Inferior parietal cortex (tissue), 1 donor: Measurements from ENCODE around the gene MYO10.

ENCODE experiments used
- DNase-seq: peaks from one replicate; pipeline ENCODE4 v3.0.0-alpha.2; 2016; ENCODE audit errors: extremely low spot score

The MYO10 gene

GRCh38 chr5:16812448-16812847 lies 123.6 kb downstream of the MYO10 start:
- DNase-seq = no peak

DNA sequence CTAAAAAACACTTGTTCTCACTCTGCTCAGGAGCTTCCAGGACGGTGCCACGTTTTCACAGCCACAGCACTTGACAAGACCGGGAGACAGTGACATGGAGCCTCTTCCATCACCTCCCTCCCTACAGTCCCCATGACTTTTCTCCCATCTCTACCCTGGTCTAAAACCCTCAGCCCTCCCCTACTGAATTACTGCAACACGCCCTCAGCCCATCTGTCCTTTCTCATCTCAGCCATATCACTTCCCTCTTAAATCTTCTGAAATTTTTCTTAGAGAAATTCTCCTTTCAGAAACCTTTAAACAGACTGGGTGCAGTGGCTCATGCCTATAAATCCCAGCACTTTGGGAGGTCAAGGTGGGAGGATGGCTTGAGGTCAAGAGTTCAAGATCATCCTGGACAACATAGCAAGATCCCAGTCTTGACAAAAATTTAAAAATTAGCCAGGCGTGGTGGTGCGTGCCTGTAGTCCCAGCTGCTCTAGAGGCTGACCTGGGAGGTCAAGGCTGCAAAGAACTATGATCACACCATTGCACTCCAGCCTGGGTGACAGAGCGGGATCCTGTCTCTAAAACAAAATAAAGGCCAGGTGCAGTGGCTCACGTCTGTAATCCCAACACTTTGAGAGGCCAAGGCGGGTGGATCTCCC lies 125.8 kb downstream of the MYO10 start:
- no peak for DNase-seq

- DNase-seq = peak; percentile 55
Observed at GRCh38 chr5:16809395-16810207, 126.5 kb downstream of the MYO10 start.

DNA sequence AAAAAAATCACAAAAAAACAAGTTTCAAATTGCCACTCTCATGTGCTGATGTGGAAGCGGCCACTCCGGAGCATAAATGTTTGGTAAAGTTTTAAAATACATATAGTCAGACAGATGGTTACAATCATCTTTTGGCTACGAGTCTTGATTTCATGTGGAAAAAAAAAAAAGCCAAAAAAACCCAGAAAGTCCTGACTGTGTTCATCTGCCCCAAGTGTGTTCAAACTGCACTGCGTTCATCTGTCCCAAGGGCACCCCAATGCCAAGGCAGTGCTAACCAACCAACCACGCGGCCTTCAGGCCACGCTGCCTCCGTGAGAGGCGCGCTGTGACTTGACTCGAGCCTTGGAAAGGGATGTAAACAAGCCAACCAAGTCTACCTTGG lies 127.1 kb downstream of the MYO10 start:
- DNase-seq = no peak

GRCh38 chr5:16808021-16808420 lies 128.1 kb downstream of the MYO10 start:
- no peak for DNase-seq

- no peak for DNase-seq
Observed at GRCh38 chr5:16807547-16807864, 128.6 kb downstream of the MYO10 start.

DNA sequence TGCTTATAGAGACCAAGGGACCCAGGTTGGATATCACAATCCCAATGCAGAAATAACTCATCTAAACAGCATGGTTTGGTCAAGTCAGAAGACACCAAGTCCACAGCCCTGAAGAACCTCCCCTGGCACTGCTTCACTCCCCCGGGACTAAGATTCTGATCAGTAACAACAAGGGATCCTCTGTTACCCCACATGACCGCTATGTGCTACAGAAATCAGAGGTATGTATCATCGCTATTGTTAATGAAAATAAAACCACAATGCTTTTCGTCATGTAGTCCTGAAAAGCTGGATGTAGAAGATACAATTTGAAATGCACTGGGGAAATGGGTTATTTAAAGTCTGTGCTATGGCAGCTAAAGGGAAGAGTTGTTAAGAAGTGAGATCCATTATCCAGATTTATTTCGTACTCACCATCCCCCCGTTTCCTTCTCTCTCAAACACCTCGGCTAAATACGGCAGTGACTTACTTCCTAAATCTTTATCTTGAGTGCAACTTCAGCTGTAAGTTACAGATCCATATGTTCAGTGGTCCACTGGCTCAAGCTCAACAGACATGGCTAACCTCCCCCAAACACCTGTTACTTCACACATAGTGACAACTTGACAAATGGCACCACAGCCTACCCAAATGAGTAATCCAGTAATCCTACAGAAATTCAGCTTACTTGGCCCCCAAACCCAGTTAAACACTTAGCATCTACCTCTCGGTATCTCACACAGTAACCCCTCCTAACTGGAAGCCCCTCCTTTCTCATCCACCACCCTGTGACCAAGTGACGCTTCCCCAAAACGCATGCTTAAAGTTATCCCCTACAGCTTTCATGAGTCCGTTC lies 129.2 kb downstream of the MYO10 start:
- peak; percentile 58 for DNase-seq

GRCh38 chr5:16805486-16805885 lies 130.6 kb downstream of the MYO10 start:
- no peak for DNase-seq

GRCh38 chr5:16803831-16804230 lies 132.3 kb downstream of the MYO10 start:
- no peak for DNase-seq

- no peak for DNase-seq
Observed at GRCh38 chr5:16800477-16800876, 135.6 kb downstream of the MYO10 start.

DNA sequence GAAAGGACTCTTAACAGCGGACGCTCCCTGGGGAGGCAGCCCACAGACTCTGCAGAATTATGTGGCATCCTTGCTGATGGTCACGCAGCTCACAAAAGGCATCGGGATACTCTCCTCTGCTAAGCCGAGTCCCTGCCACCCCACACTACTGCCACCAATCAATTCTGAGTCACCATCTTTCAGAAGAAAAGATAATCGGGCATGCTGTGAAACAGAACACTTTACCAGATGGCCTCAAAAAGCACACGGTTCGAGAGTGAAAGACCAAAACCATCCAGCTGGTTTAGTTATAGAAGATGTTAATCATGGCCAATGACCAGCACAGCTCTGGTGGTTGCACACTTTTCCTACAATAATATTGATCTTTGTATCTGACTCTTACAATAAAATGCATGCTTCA lies 136.3 kb downstream of the MYO10 start:
- no peak for DNase-seq

GRCh38 chr5:16797951-16798350 lies 138.1 kb downstream of the MYO10 start:
- DNase-seq = no peak

DNA sequence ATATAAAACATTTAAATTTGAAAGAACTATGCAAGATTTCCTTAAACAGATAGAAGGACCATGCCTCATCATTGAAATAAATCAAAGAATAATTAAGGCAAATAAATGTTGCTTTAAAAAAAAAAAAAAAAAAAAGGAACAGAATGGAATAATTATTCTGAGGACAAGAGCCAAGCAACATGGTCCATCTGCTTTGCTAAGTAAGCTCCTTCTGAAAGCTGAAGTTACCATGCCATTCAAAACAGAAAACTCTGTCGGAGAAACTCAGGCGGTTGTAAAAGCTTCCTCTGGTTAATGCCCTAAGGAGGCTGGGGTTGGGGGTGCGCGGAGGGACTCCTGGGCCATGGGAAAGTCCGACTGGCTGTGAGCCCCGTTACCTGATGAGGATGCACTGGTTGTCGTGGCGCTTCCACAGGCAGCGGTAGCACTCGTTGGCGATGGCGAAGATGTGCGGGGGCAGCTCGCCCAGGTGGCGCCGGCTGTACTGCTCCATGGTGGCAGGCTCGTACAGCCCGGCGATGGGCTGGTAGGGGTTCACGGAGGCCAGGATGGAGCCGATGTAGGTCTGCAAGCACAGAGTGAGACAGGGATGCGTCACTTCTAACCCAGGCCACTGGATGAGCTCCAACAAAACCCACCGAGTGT lies 141.7 kb downstream of the MYO10 start:
- DNase-seq = no peak

DNA sequence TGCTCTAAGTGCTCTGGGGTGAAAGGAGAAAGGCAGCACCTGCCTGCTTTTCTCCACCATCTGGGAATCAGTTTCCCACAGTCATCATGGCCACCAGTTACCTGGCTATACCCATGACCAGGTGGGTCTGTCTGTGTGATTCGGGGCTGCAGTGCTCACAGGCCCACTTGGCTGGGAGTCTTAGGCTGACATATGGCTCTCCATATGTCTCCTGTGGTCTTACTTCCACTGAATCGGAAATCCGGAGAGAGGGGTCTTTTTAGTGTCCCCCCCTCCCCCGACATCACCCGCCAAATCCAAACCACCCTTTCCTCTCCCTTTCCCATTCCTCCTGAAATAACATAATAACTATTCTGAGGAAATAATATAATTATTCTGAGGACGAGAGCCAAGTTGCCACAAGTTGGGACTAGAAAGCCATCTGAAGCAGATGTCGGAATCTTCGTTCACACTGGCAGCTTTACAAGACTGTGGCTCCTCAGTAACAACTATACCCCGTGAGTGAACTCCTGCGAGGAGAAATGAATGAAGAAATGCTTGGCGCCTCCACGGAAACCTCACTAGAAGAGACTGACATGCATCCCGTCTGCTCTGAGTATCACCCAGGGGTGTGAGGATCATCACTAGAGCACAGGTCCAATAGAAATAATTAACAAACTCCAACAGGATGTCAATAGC lies 143.4 kb downstream of the MYO10 start:
- no peak for DNase-seq

DNA sequence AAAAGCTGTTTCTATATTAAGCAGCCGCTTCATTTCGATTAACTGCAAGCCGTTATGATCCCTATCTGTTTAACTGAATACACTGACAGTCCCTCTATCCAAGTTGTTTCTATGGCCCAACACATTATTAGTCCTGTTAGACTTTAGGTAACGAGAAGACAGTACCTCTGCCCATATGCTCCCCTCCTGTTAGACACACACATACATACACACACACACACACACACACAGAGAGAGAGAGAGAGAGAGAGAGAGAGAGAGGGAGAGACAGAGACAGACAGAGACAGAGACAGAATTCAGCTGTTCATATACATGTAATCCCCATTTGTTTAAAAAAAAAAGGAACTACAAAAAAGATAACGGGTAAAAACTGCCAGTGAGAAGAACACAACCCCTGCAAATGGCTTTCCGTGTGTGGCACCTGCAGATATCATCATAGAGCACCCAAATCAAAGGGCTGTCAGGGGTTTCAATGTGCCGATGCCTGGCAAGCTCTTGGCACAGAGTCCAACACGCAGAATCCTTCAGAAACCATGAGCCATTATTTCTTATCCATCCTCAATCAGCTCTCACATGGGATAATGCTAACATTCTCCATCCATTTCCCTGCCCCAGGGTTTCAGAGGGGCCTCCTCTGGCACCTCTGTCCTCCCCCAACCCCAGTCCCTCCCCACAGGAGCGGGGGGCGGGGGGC lies 144.0 kb downstream of the MYO10 start:
- DNase-seq = no peak

DNA sequence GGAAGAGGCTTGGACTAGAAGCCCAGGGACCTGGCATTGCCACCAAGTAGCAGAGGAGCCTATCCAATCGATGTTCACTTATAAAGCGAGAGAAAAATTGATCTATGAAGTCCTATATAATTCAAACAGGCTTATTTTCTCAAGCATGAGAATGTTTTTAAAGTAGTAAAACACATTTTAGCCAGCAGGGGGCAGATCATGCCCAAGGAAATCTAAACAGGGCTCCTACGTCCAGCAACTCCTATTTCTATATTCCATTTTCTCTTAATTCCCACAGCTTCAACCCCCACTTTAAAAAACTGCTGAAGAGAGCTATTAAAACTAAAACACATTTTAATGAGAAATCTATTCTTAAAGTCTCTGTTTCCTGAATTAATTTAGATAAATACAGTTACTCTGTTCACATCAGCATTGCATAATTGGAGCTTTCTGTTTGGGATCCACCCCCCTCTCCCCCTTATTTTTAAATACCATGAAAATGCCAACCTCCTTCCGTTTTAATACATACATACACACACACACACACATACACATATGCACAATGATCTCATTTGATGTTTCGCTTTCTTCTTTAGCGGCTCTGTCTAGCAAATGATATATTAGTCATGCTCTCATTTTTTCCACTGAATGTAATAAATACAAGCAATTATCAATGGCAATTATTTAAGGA lies 144.9 kb downstream of the MYO10 start:
- peak; percentile 92 for DNase-seq

GRCh38 chr5:16788957-16789356 lies 147.1 kb downstream of the MYO10 start:
- DNase-seq = no peak

DNA sequence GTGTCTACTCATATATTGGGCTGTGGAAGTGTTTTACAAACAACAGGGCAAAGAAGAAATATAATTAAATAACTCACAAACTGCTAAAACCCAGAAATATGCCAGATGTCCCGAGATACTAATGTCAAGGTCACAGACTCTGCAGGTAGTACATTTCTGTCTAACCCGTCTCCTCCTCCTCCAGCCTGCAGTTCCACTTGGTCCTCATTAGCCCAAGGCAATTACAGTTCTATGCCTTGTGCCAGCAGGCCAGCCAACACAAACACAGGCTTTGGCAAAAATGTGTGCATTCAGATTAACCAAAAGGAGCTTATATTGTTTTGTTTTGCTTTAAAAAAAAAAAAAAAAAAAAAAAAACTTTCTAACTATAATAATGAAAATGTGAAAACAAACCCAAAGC lies 148.8 kb downstream of the MYO10 start:
- DNase-seq = no peak

DNA sequence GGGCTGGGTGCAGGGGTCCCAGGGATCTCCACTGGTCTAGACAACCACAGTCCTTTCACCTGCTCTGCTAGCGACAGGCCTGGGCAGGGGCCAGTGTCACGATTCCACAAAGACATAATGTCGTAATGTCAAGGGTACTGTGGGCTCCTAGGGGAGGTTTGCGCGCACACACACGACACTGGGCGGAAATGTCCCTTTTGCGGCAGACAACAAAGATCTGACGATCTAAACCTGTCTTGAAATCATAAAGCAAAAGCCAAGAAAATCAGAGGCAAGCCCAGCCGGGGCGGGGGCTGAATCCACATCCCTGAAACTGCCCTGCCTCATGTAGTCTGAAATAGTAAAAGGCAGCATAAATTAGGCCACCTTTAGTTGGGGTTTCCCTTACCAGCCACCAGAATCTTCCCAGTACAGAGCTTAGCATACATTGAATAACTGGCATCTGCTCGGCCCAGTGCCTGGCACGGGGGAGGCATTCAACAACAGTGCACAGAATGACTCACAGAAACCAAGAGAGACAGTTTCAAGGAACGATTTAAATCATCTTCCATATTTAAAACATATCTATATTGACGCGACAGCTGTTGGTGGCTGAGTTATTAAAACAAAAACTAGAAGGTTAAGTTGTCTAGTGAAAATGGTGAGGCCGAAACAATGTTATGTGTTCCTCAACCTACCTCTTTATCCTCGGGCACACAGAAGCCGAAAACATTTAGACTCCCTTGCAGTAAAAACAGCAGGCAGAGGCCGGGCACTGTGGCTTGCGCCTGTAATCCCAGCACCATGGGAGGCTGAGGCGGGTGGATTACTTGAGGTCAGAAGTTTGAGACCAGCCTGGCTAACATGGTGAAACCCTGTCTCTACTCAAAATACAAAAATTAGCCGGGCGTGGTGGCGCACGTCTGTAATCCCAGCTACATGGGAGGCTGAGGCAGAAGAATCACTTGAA lies 151.0 kb downstream of the MYO10 start:
- DNase-seq = peak; percentile 54
